HEK293 (cell line): ENCODE measurements around the gene NSUN4.

Experiments
- ZNF747 ChIP-seq: fragments of 450-650 bp; formaldehyde crosslinking; IDR thresholded peaks from 2 replicates; pipeline ENCODE4 v1.5.1; 2016; ENCODE audit warnings: missing biosample characterization, missing genetic modification characterization
- TF ChIP-seq, protein P1 (sequence below): fragments of 450-650 bp; formaldehyde crosslinking; IDR thresholded peaks from 2 replicates; pipeline ENCODE4 v1.5.1; 2016; ENCODE audit warnings: missing biosample characterization, missing genetic modification characterization

DNA sequence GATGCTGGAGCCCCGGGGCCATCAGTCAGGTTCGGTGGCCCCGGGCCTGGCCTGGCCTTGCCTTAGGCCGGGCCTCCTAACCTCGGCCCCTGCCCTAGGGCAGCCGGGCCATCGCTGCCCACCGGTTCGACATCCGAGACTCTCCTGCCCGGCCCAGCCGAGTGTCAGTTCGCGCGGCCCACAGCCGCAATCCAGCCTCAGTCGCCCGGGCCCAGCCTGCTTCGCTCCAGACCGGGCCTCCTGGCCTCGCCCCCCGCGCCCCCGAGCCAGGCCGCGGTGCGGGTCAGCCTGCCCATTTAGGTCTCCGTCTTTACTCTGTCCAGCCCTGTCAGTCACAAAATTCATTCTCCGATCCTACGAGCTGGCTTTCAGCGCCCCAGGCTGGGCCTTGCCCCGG, 38.0 kb upstream of the NSUN4 start:
- TF ChIP-seq, protein P1, sequence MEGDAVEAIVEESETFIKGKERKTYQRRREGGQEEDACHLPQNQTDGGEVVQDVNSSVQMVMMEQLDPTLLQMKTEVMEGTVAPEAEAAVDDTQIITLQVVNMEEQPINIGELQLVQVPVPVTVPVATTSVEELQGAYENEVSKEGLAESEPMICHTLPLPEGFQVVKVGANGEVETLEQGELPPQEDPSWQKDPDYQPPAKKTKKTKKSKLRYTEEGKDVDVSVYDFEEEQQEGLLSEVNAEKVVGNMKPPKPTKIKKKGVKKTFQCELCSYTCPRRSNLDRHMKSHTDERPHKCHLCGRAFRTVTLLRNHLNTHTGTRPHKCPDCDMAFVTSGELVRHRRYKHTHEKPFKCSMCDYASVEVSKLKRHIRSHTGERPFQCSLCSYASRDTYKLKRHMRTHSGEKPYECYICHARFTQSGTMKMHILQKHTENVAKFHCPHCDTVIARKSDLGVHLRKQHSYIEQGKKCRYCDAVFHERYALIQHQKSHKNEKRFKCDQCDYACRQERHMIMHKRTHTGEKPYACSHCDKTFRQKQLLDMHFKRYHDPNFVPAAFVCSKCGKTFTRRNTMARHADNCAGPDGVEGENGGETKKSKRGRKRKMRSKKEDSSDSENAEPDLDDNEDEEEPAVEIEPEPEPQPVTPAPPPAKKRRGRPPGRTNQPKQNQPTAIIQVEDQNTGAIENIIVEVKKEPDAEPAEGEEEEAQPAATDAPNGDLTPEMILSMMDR = no peak
- no peak for TF ChIP-seq ZNF747 (tag by site-specific recombination)
